Mesothelial cell of epicardium (in vitro differentiated cells): ENCODE measurements around the gene RIMKLB. TPM values are rescaled to one million over a fixed set of nuclear protein-coding genes. Genes with fewer than 3 reads are reported as not detected.

ENCODE experiments used
- DNase-seq, 2 experiments: peaks; one replicate each; pipeline ENCODE4 v3.0.0; 2021; ENCODE audit warnings: low spot score in 2 of 2; ENCODE audit not compliant: unreplicated experiment in 2 of 2
- H3K27ac Mint-ChIP-seq: 2 replicates; pipeline ENCODE4 v1.8.0; 2021; ENCODE audit warnings: mixed read lengths
- H3K27me3 Mint-ChIP-seq: 2 replicates; pipeline ENCODE4 v1.8.0; 2021; ENCODE audit warnings: low read depth, mixed read lengths
- H3K36me3 Mint-ChIP-seq: 2 replicates; pipeline ENCODE4 v1.8.0; 2021; ENCODE audit warnings: mixed read lengths
- H3K4me1 Mint-ChIP-seq: 2 replicates; pipeline ENCODE4 v1.8.0; 2021; ENCODE audit warnings: mixed read lengths
- H3K4me3 Mint-ChIP-seq: 2 replicates; pipeline ENCODE4 v1.8.0; 2021; ENCODE audit warnings: mild to moderate bottlenecking, moderate library complexity, mixed read lengths
- H3K9me3 Mint-ChIP-seq: 2 replicates; pipeline ENCODE4 v1.8.0; 2021; ENCODE audit warnings: mixed read lengths
- total RNA-seq: library from RNA; stranded (reverse); gene quantifications from 3 replicates; pipeline ENCODE4 v1.2.1, GENCODE V29; 2021
- TF ChIP-seq, protein P1 (sequence below): fragments of 200-600 bp; sonication (generic); IDR thresholded peaks from one replicate; pipeline ENCODE4 v1.5.0; 2021; ENCODE audit warnings: antibody characterized with exemption; ENCODE audit not compliant: unreplicated experiment

The RIMKLB gene
- total RNA-seq, 1 donor from 2014 or later, result 124 TPM

DNA sequence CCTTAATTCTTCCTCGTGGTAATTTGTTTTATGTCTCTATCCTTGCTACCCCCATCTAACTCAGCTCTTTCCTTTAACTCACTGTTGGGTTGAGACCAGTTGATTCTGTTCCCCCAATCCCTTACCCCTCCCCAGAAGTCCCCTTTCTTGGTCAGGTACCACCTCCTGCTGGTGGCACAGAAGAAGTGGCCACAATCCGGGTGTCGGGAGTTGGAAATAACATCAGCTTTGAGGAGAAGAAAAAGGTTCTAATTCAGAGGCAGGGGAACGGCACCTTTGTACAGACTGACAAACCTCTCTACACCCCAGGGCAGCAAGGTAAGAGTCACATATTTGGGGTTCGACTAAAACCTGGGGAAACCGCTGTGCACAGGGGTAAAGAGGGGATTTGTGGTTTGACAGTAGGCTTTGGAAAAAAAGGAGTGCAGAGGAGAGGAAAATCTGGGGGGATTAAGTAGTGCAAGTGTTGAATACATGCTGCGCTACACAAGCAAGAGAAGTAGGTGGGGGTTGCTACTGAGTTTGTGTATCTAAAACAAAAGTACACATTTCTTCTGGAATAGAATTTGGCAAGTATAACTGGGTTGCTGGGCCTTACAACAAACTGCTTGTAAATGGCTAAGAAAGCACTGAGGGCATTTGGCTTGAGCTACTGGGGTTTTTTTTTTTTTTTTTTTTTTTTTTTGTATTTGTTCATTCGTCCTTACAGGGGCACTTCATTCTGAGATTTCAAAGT, 125.9 kb downstream of the RIMKLB start:
- TF ChIP-seq, protein P1, sequence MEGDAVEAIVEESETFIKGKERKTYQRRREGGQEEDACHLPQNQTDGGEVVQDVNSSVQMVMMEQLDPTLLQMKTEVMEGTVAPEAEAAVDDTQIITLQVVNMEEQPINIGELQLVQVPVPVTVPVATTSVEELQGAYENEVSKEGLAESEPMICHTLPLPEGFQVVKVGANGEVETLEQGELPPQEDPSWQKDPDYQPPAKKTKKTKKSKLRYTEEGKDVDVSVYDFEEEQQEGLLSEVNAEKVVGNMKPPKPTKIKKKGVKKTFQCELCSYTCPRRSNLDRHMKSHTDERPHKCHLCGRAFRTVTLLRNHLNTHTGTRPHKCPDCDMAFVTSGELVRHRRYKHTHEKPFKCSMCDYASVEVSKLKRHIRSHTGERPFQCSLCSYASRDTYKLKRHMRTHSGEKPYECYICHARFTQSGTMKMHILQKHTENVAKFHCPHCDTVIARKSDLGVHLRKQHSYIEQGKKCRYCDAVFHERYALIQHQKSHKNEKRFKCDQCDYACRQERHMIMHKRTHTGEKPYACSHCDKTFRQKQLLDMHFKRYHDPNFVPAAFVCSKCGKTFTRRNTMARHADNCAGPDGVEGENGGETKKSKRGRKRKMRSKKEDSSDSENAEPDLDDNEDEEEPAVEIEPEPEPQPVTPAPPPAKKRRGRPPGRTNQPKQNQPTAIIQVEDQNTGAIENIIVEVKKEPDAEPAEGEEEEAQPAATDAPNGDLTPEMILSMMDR, result no peak
- peaks cover 36% of the 10 kb centered on the region for H3K4me1 Mint-ChIP-seq
- H3K9me3 Mint-ChIP-seq, result peaks cover 19% of the 10 kb centered on the region
- peaks cover 8% of the 10 kb centered on the region for H3K36me3 Mint-ChIP-seq
- H3K4me3 Mint-ChIP-seq, result no peak overlapping the region
- no peaks in the 10 kb centered on the region for H3K27me3 Mint-ChIP-seq
- DNase-seq, result no peak
- H3K27ac Mint-ChIP-seq, result no peak overlapping the region

DNA sequence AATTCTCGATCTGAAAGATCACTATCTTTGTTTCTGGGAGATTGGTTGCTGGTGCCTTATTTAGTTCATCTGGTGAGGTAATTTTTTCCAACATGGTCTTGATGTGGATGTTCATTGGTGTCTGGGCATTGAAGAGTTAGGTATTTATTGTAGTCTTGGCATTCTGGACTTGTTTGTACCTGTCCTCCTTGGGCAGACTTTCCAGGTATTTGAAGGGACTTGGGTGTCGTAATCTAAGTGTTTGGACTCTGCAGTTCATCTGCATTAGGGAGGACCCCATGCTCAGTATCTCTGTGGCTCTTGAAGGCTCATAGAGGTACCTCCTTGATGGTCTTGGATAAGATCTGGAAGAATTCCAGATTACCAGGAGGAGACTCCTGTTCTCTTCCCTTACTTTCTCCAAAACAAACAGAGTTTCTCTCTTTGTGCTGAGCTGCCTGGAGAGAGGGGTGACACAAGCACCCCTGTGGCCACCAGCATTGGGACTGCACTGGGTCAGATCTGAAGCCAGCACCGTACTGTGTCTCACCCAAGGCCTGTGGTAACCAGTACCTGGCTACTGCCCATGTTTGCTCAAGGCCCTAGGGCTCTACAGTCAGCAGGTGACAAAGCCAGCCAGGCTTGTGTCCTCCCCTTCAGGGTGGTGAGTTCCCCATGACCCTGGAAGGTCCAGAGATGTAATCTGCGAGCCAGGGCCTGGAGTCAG, 129.9 kb downstream of the RIMKLB start:
- no peaks in the 10 kb centered on the region for H3K27me3 Mint-ChIP-seq
- peaks cover 19% of the 10 kb centered on the region for H3K9me3 Mint-ChIP-seq
- peaks cover 8% of the 10 kb centered on the region for H3K36me3 Mint-ChIP-seq
- no peak for DNase-seq
- peak overlapping the region; percentile 85 for H3K27ac Mint-ChIP-seq
- TF ChIP-seq, protein P1, result no peak
- H3K4me1 Mint-ChIP-seq, result peaks cover 42% of the 10 kb centered on the region
- no peak overlapping the region for H3K4me3 Mint-ChIP-seq

DNA sequence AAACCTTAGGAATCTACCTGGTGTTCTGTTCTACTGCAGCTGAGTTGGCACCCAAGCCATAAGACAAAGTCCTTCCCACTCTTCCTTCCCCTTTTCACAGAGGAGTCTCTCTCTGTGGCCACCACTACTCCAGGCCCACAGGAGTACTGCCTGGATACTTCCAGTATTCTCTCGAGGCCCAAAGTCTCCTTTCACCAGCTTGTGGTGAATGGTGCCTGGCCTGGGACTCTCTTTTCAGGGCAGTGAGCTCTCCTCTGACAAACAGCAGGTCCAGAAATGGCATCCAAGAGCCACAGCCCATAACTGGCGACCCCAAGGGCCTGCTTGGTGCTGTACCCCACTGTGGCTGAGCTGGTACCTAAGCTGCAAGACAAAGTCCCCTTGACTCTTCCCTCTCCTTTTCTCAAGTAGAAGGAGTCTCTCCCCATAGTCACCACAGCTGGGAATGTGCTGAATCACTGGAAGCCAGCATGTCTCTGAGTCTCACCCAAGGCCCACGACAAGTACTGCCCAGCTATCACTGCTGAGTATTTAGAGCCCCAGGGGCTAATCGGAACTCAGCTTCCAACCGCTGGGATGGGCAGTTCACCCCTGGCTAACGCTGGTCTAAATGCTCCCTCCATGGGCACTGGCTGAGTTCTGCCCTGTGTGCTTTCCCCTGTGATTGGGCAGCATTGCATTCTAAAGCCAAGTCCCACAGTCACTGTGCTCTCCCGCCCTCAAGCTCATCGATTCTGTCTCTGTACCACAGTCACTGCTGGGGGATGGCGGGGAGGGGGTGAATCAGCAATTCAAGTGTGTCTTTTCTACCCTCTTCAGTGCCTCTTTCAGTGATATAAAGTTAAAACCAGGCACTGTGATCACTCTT, 130.7 kb downstream of the RIMKLB start:
- Mint-ChIP-seq H3K4me1 (peaks cover 36% of the 10 kb centered on the region), H3K27me3 (no peaks in the 10 kb centered on the region), H3K27ac (peak overlapping the region; percentile 48), H3K4me3 (no peak overlapping the region), H3K36me3 (peaks cover 8% of the 10 kb centered on the region), H3K9me3 (peaks cover 19% of the 10 kb centered on the region)
- no peak for DNase-seq
- TF ChIP-seq, protein P1, result no peak

DNA sequence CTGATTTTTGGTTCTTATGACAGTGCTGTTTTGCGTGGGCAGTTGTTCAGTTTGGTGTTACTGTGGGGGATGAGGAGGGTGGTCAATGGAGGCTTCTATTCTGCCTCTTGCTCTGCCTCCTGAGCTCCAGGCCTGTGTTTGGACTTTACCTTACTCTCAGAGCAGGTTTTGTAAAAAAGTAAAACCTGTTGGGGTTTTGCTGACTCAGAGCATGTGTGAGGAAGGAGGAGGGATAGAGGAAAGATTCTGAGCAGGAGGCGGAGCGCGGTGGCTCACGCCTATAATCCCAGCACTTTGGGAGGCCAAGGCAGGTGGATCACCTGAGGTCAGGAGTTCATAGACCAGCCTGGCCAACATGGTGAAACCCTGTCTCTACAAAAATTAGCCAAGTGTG, 131.3 kb downstream of the RIMKLB start:
- Mint-ChIP-seq H3K27ac (peak overlapping the region; percentile 48), H3K4me3 (no peak overlapping the region)
- TF ChIP-seq, protein P1, result no peak

DNA sequence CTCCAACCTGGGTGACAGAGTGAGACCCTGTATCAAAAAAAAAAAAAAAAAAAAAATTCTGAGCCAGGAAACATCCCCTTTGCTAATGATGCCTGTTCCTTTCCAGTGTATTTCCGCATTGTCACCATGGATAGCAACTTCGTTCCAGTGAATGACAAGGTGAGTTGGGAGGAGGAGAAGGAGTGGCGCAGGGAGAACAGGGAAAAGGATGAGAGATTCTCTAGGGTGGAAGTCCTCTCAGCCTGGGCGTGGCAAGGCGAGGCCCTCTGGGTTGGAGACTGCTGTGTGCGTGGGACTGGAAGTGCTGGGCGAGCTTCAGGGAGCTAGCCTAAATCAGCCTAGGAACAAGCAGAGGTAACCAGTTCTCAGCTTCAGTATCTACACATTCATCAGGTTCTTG, 131.8 kb downstream of the RIMKLB start:
- Mint-ChIP-seq H3K4me3 (no peak overlapping the region), H3K9me3 (peaks cover 18% of the 10 kb centered on the region), H3K4me1 (peaks cover 31% of the 10 kb centered on the region), H3K27ac (no peak overlapping the region), H3K27me3 (no peaks in the 10 kb centered on the region), H3K36me3 (peaks cover 8% of the 10 kb centered on the region)
- no peak for DNase-seq
- TF ChIP-seq, protein P1, result no peak

More for the DNA sequence above, 131.3 kb downstream of the RIMKLB start:
- H3K4me1 Mint-ChIP-seq, result peaks cover 31% of the 10 kb centered on the region
- peaks cover 19% of the 10 kb centered on the region for H3K9me3 Mint-ChIP-seq
- H3K36me3 Mint-ChIP-seq, result peaks cover 8% of the 10 kb centered on the region
- no peaks in the 10 kb centered on the region for H3K27me3 Mint-ChIP-seq
- DNase-seq, result no peak
